ENCODE measurements around the gene MGAT5. TPM values are rescaled to one million over a fixed set of nuclear protein-coding genes. Genes with fewer than 3 reads are reported as not detected.

The MGAT5 gene, protein sequence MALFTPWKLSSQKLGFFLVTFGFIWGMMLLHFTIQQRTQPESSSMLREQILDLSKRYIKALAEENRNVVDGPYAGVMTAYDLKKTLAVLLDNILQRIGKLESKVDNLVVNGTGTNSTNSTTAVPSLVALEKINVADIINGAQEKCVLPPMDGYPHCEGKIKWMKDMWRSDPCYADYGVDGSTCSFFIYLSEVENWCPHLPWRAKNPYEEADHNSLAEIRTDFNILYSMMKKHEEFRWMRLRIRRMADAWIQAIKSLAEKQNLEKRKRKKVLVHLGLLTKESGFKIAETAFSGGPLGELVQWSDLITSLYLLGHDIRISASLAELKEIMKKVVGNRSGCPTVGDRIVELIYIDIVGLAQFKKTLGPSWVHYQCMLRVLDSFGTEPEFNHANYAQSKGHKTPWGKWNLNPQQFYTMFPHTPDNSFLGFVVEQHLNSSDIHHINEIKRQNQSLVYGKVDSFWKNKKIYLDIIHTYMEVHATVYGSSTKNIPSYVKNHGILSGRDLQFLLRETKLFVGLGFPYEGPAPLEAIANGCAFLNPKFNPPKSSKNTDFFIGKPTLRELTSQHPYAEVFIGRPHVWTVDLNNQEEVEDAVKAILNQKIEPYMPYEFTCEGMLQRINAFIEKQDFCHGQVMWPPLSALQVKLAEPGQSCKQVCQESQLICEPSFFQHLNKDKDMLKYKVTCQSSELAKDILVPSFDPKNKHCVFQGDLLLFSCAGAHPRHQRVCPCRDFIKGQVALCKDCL
- 151 TPM for total RNA-seq (ENCODE audit: insufficient read depth, low replicate concordance)

DNA sequence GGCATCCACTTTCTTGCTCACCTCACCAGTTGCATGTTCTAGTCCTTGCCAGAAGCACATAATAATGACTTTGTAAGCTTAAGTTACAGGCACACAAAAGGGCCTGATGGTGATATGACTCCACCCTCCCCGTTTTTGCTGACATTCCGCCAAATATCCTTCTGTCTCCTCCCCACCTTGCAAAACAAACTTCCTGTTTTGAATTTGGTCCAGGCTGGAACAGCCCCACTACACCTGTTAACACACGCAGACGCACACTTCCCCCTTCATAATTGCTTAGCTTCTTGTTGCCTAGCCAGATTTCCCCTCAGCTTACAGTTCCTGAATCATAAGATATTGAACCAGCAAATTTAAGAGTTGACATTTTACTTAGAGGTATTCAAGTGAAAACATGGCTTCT, at the start of gene MGAT5:
MGAT5 (plus strand) TSS at position 269 of the 400 bp plus-strand sequence. CDS start 332 bp downstream, outside the sequence.
- DNase-seq (ENCODE audit: low spot score): no peak

DNA sequence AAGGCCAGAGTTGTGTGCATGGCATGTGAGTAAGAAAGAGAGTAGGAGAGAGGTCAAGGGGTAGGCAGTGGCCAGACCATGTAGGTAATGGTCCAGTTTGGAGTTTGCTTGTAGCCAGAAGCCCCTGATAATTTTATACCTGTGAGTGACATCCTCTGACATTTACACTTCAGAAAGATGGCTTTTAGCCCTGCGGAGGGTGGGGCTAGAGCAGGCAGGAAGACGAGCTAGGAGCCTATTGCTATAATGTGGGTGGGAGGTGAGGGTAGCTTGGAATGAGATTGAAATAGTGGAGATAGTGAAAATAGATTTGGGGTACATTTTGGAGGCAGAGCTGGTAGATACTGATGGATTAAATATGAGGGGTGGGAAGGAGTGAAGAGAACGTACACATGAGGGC, 48.8 kb upstream of the MGAT5 start:
- DNase-seq (ENCODE audit: low spot score): no peak

DNA sequence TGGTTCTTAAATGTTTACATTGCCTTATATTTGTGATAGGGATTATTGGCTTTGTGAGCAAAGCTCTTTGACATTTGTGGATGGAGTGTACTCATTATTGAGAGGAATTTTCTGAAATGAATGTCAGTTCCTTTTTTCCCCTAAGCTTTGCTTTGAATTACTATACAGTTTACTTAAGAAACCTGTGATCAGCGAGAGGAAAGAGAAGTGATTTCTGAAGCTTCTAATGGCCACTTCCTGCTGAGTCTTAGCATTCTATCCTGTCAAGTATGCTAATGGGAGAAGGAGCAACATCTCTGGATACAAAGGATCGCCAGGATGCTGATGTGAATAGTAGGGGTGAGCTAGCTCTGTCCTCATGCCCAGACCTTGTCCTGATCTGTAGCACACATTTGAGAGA, 47.8 kb upstream of the MGAT5 start:
- no peak for DNase-seq (ENCODE audit: low spot score)

DNA sequence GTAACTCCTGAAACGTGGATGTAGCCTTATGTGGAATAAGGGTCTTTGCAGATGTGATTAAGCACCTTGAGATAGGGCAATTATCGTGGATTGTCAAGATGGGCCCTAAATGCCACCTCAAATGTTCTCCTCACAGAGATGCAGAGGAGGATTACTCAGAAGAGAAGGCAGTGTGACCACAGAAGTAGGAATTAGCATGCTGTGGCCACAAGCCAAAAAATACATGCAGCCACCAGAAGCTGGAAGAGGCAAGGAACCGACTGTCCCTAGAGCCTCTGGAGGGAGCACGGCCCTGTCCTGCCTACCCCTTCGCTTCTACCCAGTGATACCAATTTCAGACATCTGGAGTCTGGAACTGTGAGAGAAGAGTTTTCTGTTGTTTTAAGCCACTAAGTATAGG, 47.3 kb upstream of the MGAT5 start:
- no peak for DNase-seq (ENCODE audit: low spot score)

DNA sequence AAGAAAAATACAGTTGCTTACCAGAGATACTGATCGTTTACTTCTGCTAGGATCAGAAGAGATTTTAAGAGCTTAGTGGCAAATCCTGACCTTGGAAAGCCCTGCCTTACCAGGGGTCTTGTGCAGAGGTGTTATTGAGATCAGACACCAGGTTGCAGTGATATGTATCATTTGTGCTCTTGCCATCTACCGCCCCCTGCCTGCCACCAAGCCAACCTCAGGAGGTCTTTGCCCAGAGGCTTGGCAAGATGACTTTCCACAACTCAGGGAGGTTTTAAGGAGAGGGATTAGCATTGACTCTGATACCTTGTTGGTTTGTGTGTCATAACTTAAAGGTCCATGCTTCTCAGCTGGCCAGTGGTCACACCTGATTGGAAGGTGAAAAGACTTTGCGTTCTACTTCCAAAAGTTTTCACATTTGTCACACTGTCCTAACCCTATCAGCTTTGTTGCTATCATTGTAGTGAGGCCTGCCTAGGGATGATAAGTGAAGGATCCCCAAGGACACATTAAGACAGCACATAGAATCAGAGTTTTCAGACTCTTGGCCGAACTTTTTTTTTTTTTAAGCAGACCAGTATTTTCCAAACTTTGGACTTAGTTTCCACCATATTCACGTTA, 46.2 kb upstream of the MGAT5 start:
- peak; percentile 32 for DNase-seq (ENCODE audit: low spot score)

DNA sequence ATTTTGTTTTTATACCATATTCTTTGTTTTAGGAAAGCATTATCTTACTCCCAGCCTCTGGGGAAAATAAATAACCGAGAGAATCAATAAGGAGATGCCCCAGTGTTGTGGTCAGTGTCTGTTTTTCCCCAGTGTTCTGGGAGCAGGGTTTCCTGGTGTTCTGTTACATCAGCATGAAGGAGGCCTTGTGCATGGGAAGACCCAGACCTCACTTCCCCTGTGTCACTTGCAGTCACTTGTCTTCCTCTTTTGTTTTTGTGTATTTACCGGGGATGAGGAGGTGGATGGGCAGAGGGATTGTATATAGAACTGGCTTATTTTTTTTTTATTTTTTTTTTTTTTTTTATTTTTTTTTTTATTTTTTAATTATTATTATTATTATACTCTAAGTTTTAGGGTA, 45.0 kb upstream of the MGAT5 start:
- DNase-seq (ENCODE audit: low spot score): no peak

DNA sequence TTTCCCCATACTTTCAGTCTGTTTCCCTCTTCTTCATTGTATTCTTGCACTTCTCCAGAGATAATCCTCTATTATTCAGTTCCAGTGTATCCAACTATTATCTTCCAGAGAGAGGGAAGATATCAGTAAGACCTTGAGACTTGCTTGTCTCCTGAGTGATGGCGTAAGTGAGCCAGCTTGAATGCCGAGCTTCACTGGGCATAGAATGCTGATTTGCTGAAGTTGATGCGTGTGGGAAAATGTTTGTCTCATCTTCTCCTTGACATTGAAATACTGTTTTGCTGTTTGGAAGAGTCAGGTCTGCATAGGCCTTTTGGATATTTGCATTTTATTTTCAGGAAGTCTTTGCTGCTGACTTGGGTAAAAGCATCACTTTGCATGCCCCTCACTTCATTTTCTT, 41.1 kb upstream of the MGAT5 start:
- DNase-seq (ENCODE audit: low spot score): no peak

DNA sequence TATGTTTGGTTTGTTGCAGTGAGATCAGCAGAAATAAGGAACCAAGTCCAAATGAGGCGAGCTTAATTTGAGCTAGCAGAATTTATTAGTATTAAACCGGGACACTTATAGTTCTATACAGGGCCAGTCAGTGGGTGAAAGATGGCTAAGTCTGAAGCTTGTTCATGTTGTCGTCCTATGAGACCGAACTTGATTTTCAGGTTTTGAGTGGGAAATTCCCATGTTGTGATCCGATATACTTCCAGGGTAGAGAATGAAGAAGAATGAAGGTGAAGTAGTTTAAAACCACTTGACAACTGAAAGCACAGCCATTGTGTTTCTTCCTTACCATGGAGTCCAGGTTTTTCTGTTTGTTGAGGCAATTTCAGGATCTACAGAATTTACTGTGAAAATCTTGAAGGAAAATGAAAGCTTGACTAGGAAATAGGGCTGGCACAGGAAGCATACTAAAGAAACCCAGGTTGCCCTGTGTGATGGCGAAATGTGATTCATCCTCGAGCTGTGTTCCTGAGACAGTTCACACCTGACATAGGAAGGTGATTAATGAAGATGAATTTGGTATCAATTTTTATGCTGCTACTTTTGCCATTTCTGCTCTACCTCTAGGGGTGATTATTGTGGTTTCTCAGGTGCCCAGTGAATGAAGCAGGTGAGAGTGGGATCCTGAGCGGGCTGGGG, 37.6 kb upstream of the MGAT5 start:
- no peak for DNase-seq (ENCODE audit: low spot score)

DNA sequence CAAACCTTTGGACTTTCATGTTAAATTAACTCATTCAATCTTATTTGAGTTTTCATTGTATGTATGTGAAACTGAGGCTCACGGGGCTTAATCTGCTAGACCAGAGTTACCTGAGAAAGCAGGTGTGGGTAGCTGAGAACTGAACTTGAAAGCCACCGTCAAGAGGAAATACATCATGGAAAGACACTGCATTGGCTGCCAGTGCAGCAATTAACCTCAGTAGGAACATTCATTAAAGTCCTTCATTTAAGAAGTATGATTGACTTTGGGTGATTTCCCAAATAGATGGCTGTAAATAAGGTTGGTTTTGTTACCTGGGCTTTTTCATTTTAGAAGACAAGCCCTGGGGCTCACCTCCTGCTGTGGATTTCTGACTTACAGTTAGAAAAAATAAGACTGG, 36.5 kb upstream of the MGAT5 start:
- no peak for DNase-seq (ENCODE audit: low spot score)

DNA sequence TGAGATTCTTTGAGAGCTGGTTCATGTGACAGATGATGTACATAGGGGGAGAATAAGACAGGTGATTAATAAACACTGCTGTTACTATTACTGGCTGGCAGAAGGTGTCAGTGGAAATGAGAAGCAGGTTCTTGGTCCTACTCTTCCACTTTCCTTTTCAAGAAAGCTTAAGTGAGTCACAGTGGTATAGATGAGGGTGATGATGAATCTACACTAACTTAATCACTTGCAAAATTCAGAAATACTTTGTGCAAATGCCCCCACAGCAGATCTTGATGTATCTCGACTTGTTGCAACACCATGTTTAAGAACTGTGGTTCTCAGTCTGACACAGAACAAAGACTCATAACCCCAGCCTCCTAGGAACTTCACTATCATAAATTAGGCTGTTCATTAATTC, 35.9 kb upstream of the MGAT5 start:
- no peak for DNase-seq (ENCODE audit: low spot score)

DNA sequence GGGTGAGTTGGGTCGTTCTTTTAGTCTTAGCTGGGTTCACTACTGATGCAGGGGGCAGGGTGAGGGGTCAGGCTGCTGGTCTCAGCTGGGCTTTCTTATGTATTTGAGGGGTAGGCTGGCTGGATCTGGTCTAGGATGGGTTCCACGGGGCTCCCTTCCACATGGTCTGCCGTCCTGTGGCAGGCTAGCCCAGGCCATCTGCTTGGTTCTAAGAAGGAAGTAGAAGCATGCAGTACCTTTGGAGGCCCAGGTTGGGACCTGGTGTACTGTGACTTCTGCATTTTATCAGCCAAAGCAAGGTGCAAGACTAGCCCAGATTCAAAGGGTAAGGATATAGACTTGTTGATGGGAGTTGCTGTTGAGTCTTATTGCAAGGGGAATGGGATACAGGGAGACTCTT, 35.5 kb upstream of the MGAT5 start:
- no peak for DNase-seq (ENCODE audit: low spot score)

DNA sequence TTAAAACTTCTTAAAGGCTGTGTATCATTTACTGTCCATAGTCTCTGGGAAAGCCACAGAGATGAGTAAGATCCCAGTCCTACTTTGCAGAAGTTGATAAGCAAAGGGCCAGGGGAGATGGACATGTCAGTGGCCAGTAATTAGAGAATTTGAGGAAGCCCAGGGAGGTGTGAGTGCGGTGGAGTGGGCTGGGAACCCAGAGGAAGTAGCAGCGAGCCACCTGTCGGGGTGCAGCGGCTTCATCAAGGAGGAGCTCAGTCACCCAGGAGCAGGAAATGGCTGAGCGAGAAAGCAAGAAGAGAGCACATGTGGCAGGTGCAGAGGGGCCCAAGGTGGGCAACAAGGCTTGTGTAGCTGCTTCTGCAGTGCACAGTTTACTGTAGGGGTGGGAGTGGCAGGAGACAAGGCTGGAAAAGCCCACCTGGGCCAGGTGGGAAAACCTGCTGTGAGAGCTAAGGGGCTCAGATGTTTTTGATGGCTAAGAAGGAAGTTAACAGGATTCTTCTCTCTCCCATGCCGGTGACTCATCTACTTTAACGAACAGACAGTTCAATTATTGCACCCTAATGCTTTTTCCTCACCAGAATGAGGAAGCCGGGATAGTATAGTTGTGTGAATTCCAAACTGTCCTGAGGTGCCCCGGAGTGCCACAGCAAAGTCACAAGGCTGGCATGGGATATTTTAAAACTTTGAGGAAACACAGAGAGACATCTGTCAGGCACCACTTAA, 34.8 kb upstream of the MGAT5 start:
- no peak for DNase-seq (ENCODE audit: low spot score)

DNA sequence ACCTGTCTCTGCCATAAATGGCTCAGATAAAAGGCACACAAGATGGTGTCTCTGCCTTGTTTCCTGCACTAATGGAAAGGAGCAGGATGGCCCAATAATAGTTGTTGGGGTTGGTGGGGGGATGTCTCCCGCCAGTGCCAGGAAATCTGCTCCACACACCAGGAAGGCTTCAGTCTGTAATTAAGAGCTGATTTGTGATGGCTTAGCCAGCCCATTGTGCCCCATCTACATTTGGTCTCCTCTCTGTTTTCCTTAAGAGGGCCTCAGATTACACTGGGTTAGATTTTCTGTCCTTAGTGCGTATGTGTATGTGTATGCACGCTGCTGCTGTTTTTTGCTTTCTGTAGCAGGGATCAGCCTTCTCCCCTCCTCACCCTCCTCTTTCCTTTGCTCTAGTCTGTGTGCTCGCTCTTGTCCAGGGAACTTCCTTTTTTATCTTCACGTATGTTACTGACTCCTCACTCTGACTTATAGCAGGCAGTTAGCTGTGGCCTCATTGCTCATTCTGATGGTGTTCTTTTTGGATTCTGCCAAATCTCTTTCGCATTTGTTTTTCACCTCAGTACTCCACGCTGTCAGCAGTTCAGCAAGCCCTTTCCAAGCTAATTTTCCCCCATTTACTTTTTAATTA, 33.4 kb upstream of the MGAT5 start:
- peak; percentile 15 for DNase-seq (ENCODE audit: low spot score)

DNA sequence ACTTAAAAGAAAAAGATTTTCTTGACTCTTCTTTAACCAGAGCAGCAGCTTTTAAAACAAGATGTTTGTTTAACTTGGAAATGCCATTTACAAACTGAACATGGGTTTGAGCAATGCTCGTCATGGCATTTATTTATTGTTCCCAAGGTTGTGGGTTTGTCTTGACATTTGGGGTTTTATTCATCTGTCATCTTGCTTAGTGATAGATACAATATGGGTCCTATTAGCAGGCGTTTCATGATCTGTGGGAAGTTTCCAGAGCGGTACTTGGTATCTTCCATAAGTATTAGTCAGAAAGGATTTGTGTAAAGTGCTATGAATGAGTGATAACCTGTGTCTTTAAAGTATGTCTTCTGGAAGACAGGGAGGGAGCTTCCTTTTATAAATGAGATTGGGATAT, 29.9 kb upstream of the MGAT5 start:
- no peak for DNase-seq (ENCODE audit: low spot score)

DNA sequence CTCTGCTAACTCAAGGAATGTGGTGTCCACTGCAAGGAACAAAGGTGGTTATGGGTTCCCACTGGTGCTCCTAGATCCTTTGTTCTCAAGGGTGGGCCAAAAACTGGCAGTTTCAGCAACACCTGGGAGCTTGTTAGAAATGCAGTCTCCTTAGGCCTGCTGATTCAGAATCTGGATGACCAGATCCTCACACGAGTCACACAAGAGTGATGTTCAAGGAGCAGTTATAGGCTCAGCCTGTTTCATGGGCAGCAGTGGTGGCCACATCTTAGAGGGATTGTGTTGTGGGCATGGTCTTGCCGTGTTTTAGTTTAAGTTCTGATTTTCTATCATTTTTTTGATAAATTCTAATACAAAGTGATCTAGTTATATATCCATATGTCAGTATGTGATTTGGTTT, 28.7 kb upstream of the MGAT5 start:
- DNase-seq (ENCODE audit: low spot score): no peak

DNA sequence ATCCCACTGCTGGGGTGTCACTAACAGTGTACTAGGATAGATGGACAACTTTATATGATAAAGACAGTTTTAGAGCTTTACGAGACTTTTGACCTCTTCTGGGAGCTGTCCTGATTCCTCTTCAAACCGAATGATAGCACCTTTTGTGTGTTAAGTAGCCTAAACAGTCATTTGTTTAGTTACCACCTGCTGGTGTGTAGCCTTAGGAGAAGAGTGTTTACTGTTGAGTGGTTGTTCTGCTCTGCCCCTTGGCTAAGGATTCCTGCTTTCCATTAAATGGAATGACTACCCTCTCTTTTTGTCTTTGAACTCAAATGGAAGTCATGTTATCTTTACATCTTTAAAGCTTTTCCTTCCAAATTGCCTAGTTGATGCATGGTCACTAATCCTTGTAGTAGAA, 28.0 kb upstream of the MGAT5 start:
- DNase-seq (ENCODE audit: low spot score): no peak

DNA sequence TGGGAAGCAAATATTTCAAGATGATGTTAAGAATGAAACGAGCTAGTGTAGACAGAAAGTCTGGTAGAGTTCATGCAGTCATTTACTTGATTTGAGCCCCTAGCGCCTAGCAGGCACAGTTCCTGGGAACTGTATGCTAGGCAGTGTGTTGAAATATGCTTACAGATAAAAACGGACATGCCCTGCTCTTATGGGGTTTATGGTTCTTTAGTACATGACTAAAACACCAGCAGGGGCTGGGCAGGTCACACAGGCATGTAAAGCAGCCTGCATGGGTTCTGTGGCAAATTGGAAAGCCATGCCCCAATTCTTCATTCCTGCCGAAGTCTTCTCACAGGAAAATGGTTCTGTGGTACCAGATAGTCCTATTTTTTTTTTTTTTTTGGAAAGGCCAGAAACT, 27.3 kb upstream of the MGAT5 start:
- peak; percentile 15 for DNase-seq (ENCODE audit: low spot score)

DNA sequence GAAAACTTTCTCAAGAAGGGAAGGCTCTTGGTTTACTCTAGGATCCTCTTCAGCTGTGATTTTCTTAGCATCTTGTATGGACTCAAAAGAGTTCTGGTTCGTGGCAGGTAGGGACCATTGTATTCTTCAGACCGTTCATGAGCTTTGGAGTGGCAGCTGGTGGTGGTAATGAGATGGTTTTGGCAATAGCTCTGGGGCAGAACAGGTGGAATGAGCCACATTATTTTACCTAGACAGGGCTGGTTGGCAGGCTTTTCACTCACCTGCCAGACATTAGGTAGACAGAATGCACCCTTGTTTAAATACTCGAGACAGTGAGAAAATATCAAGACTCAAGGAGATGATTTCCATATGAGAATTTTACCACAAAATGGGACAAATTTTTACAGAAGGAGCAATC, 26.2 kb upstream of the MGAT5 start:
- DNase-seq (ENCODE audit: low spot score): no peak

DNA sequence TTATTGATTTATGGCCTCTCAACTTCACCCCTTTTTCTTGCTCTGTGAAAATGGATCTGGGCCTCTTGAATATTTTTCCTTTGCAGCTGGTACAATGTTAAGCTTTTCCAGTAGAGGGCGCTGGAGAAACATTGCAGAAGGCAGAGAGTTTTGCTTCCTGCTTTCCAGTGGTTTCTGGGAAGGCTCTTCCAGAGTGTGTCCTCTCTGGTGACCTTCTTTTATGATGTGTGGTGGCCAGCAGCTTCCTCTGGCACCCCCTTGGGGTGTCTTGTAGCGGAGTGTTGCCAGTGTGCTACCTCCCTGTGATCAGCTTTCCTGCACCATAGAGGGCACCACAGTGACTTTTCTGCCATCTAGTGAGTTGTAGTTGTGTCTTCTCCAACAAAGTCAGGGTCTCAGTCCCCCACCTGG, 25.4 kb upstream of the MGAT5 start:
- DNase-seq (ENCODE audit: low spot score): no peak

DNA sequence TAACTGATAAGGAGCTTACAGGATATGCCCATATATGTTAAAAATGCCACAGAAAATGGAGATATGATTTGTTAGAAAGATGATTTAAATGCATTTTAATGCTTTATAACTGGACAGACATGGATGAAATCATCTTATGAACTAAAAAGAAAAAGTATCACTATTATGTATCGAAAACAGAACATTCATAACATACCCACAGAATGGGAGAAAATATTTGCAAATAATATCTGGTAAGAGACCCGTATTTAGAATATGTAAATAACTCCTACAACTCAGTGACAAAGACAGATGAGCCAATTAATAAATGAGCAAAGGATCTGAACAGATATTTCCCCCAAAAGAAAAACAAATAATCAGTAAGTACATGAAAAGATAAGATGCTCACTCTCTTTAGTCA, 24.3 kb upstream of the MGAT5 start:
- no peak for DNase-seq (ENCODE audit: low spot score)

DNA sequence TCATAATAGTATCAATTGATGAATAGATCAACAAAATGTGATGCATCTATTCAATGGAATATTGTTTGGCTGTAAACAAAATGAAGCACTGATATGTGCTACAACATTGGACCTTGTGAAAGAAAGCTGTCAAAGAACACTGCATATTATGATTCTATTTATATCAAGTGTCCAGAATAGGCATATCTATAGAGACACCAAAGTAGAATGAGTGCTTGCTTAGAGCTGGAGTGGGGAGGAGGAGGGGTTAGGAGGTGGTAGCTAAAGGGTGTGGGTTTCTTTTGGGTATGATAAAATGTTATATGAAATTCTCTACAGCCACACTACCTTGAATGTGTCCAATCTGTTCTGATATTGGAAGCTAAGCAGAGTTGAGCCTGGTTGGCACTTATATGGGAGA, 23.0 kb upstream of the MGAT5 start:
- no peak for DNase-seq (ENCODE audit: low spot score)

Measured in umbilical cord (tissue), 2 donors.